Tibial artery (tissue), 4 donors: ENCODE measurements around the gene NAA15.
A peak's percentile ranks its signal among the peaks of the same experiment; 100 is the strongest.

Source experiments
- DNase-seq, 2 donors: peaks; one replicate each; pipeline ENCODE4 v3.0.0-alpha.2; 2019
- H3K27ac ChIP-seq, 2 donors: fragments of 200-600 bp; sonication (generic) in 1 of 2; 1 replicate in 1 of 2; 2 replicates in 1 of 2; pipeline ENCODE4 v1.5.1; 2018 to 2019; ENCODE audit warnings: mild to moderate bottlenecking in 1 of 2
- H3K27me3 ChIP-seq, 2 donors: fragments of 200-600 bp; sonication (generic) in 1 of 2; one replicate each; pipeline versions ENCODE4 v1.5.1 to v1.6.0; 2016 to 2019
- H3K36me3 ChIP-seq, 3 donors: fragments of 200-600 bp; sonication (generic) in 2 of 3; one replicate each; pipeline ENCODE4 v1.5.1; 2016 to 2019; ENCODE audit warnings: mild to moderate bottlenecking in 2 of 3
- H3K4me1 ChIP-seq, 4 donors: fragments of 200-600 bp; sonication (generic) in 2 of 4; 1 replicate in 3 of 4; 2 replicates in 1 of 4; pipeline ENCODE4 v1.5.1; 2016 to 2019
- H3K4me3 ChIP-seq, 2 donors: fragments of 200-600 bp; sonication (generic) in 1 of 2; 1 replicate in 1 of 2; 2 replicates in 1 of 2; pipeline ENCODE4 v1.5.1; 2018 to 2019; ENCODE audit warnings: mild to moderate bottlenecking in 2 of 2
- H3K9me3 ChIP-seq, 3 donors: fragments of 200-600 bp; sonication (generic) in 1 of 3; one replicate each; pipeline ENCODE4 v1.5.1; 2016 to 2019
- CTCF ChIP-seq, 2 experiments: fragments of 200-600 bp in 1 of 2; fragments of 450-650 bp in 1 of 2; IDR thresholded peaks; one replicate each; pipeline ENCODE4 v1.5.1; 2017 to 2019; ENCODE audit warnings: antibody characterized with exemption in 2 of 2, mild to moderate bottlenecking in 1 of 2, moderate library complexity in 1 of 2
- intact Hi-C: fragments of 100-400 bp; cut with DNase I; formaldehyde crosslinking; loops from one replicate; pipeline ENCODE4 v1.15.0; 2023; ENCODE audit warnings: low total_unique reads

The NAA15 gene

GRCh38 chr4:139274790-139275189, 26.5 kb upstream of the NAA15 start:
- intact Hi-C loops, result no loop called here
- no peak for DNase-seq
- H3K9me3 ChIP-seq, result no peaks in the 10 kb centered on the region
- TF ChIP-seq CTCF (IDR thresholded peaks at IDR 0.05), result no peak
- H3K27ac ChIP-seq, result no peak overlapping the region
- H3K4me3 ChIP-seq, result no peak overlapping the region
- no peaks in the 10 kb centered on the region for H3K27me3 ChIP-seq
- no peaks in the 10 kb centered on the region for H3K36me3 ChIP-seq
- peaks cover 0 to 6% (median 1%) of the 10 kb centered on the region in 4 donors for H3K4me1 ChIP-seq

- Histone ChIP-seq H3K36me3 (no peaks in the 10 kb centered on the region), H3K27ac (no peak overlapping the region), H3K27me3 (no peaks in the 10 kb centered on the region), H3K9me3 (no peaks in the 10 kb centered on the region), H3K4me3 (no peak overlapping the region), H3K4me1 (peaks cover 0 to 9% (median 2%) of the 10 kb centered on the region in 4 donors)
- TF ChIP-seq CTCF (IDR thresholded peaks at IDR 0.05), result no peak
- intact Hi-C loops, result no loop called here
- no peak for DNase-seq
Observed at GRCh38 chr4:139275281-139275735, 26.0 kb upstream of the NAA15 start.

GRCh38 chr4:139278485-139278884, 22.8 kb upstream of the NAA15 start:
- no peak for TF ChIP-seq CTCF (IDR thresholded peaks at IDR 0.05)
- Histone ChIP-seq H3K9me3 (no peaks in the 10 kb centered on the region), H3K4me3 (peak overlapping the region in 1 of 2 donors; percentile 75), H3K4me1 (peaks cover 0 to 9% (median 2%) of the 10 kb centered on the region in 4 donors), H3K36me3 (no peaks in the 10 kb centered on the region), H3K27me3 (no peaks in the 10 kb centered on the region), H3K27ac (no peak overlapping the region)
- no peak for DNase-seq
- intact Hi-C loops, result no loop called here

GRCh38 chr4:139278912-139279759, 22.2 kb upstream of the NAA15 start:
- Histone ChIP-seq H3K4me1 (peaks cover 0 to 9% (median 2%) of the 10 kb centered on the region in 4 donors), H3K27me3 (no peaks in the 10 kb centered on the region), H3K27ac (peak overlapping the region in 1 of 2 donors; percentile 5), H3K4me3 (peak overlapping the region; percentile 53 to 75), H3K36me3 (no peaks in the 10 kb centered on the region), H3K9me3 (no peaks in the 10 kb centered on the region)
- DNase-seq, result no peak
- TF ChIP-seq CTCF (IDR thresholded peaks at IDR 0.05), result no peak
- intact Hi-C loops, result no loop called here

GRCh38 chr4:139279760-139280620, 21.3 kb upstream of the NAA15 start, which contains the start of gene MGARP:
TSS of gene MGARP (minus strand) at chr4:139280225. CDS start at chr4:139280158, 67 bp downstream.
- intact Hi-C loops, result no loop called here
- Histone ChIP-seq H3K36me3 (no peaks in the 10 kb centered on the region), H3K27me3 (no peaks in the 10 kb centered on the region), H3K27ac (peak within 1 kb of the TSS; percentile 5 to 55), H3K4me3 (peak within 1 kb of the TSS; percentile 53 to 75), H3K4me1 (peaks cover 0 to 9% (median 2%) of the 10 kb centered on the region in 4 donors), H3K9me3 (no peaks in the 10 kb centered on the region)
- DNase-seq, result peak in 1 of 2 donors; percentile 22
- no peak for TF ChIP-seq CTCF (IDR thresholded peaks at IDR 0.05)
